Activated B cell treated with CpG ODN at 0.5 μM for 24 hours (primary cell): ENCODE data around the gene TGFBR1. TPM values are rescaled to one million over a fixed set of nuclear protein-coding genes. Genes with fewer than 3 reads are reported as not detected.

Experiments used
- ATAC-seq: fragments of 200-7000 bp; cut with Tn5 transposase; one replicate; pipeline ENCODE4 v1.10.0; 2021; ENCODE audit warnings: low read depth, mild to moderate bottlenecking, moderate library complexity
- CTCF ChIA-PET: fragments of 350-600 bp; sonication (Branson Sonifier 250); formaldehyde crosslinking; loops from one replicate; lab custom pipeline; 2021; ENCODE audit warnings: antibody characterized with exemption; lab: Charles Lee
- POLR2A ChIA-PET: fragments of 350-600 bp; sonication (Branson Sonifier 250); formaldehyde crosslinking; loops from one replicate; lab custom pipeline; 2021; ENCODE audit warnings: antibody characterized with exemption; lab: Charles Lee
- DNase-seq: peaks from one replicate; pipeline ENCODE4 v3.0.0; 2022
- H3K27ac Mint-ChIP-seq: one replicate; pipeline ENCODE4 v1.8.0; 2020; ENCODE audit warnings: mixed read lengths
- H3K27me3 Mint-ChIP-seq: one replicate; pipeline ENCODE4 v1.8.0; 2021; ENCODE audit warnings: mixed read lengths
- H3K36me3 Mint-ChIP-seq: one replicate; pipeline ENCODE4 v1.8.0; 2021; ENCODE audit warnings: low read depth, mixed read lengths
- H3K4me1 Mint-ChIP-seq: one replicate; pipeline ENCODE4 v1.8.0; 2021; ENCODE audit warnings: mixed read lengths
- H3K4me3 Mint-ChIP-seq: one replicate; pipeline ENCODE4 v1.8.0; 2020; ENCODE audit warnings: mild to moderate bottlenecking, mixed read lengths
- H3K9me3 Mint-ChIP-seq: one replicate; pipeline ENCODE4 v1.8.0; 2020; ENCODE audit warnings: mixed read lengths
- CTCF ChIP-seq: fragments of 200-600 bp; IDR thresholded peaks from one replicate; pipeline ENCODE4 v1.8.0; 2022; ENCODE audit warnings: antibody characterized with exemption, mild to moderate bottlenecking
- intact Hi-C: fragments of 100-400 bp; cut with micrococcal nuclease; formaldehyde crosslinking; loops from one replicate; pipeline ENCODE4 v1.15.1; 2024
- total RNA-seq: library from RNA; stranded (reverse); gene quantifications from 2 replicates; pipeline ENCODE4 v1.2.3, GENCODE V29; 2022

The TGFBR1 gene
- total RNA-seq, 1 donor from 2014 or later, result 65.3 TPM

GRCh38 chr9:99140685-99141314 lies 35.9 kb downstream of the TGFBR1 start:
- H3K9me3 Mint-ChIP-seq, result no peaks in the 10 kb centered on the region
- H3K27me3 Mint-ChIP-seq, result no peaks in the 10 kb centered on the region
- H3K4me1 Mint-ChIP-seq, result peaks cover 27% of the 10 kb centered on the region
- ATAC-seq (peak; percentile 86), DNase-seq (no peak)
- intact Hi-C loops, result loop anchor here (1.0 kb wide), 4 partner anchors 36 to 292 kb away; no protein-coding TSS in a partner anchor
- ChIA-PET CTCF (interaction anchor here (0.7 to 11.8 kb wide), 24 partner anchors 9 to 1183 kb away, joined by 3 to 264 read pairs (median 4); partner anchors contain the start of gene TGFBR1), POLR2A (interaction anchor here (0.6 to 2.0 kb wide), 3 partner anchors 37 to 208 kb away, joined by 3 to 8 read pairs (median 4); partner anchors contain the start of gene TGFBR1)
- TF ChIP-seq CTCF, result peak; percentile 24
- no peak overlapping the region for H3K4me3 Mint-ChIP-seq
- H3K27ac Mint-ChIP-seq, result peak overlapping the region; percentile 9
- H3K36me3 Mint-ChIP-seq, result peaks cover 70% of the 10 kb centered on the region

- intact Hi-C loops, result no loop called here
- H3K27me3 Mint-ChIP-seq, result no peaks in the 10 kb centered on the region
- TF ChIP-seq CTCF, result no peak
- peaks cover 17% of the 10 kb centered on the region for H3K4me1 Mint-ChIP-seq
- DNase-seq (no peak), ATAC-seq (no peak)
- H3K9me3 Mint-ChIP-seq, result no peaks in the 10 kb centered on the region
- peaks cover 81% of the 10 kb centered on the region for H3K36me3 Mint-ChIP-seq
- ChIA-PET CTCF (interaction anchor here (1.0 to 11.8 kb wide), 12 partner anchors 15 to 869 kb away, joined by 3 to 264 read pairs (median 10); partner anchors contain the start of gene TGFBR1), POLR2A (interaction anchor here (1.1 to 2.0 kb wide), 2 partner anchors 38 to 84 kb away, joined by 3 to 8 read pairs; partner anchors contain the start of gene TGFBR1)
- H3K4me3 Mint-ChIP-seq, result no peak overlapping the region
- H3K27ac Mint-ChIP-seq, result no peak overlapping the region
Observed at GRCh38 chr9:99141849-99142248, 36.9 kb downstream of the TGFBR1 start.

- Mint-ChIP-seq H3K27me3 (no peaks in the 10 kb centered on the region), H3K27ac (no peak overlapping the region), H3K36me3 (peaks cover 85% of the 10 kb centered on the region), H3K4me1 (peaks cover 13% of the 10 kb centered on the region), H3K9me3 (no peaks in the 10 kb centered on the region), H3K4me3 (no peak overlapping the region)
- POLR2A ChIA-PET, result interaction anchor here (1.1 kb wide), 1 partner anchor 84 kb away, joined by 3 read pairs; no protein-coding TSS in a partner anchor
- no peak for ATAC-seq
- no peak for TF ChIP-seq CTCF
- intact Hi-C loops, result no loop called here
- no peak for DNase-seq
- CTCF ChIA-PET, result interaction anchor here (1.2 to 11.8 kb wide), 7 partner anchors 42 to 869 kb away, joined by 3 to 264 read pairs (median 22); no protein-coding TSS in a partner anchor
Observed at GRCh38 chr9:99142275-99142674, 37.4 kb downstream of the TGFBR1 start.

- peaks cover 88% of the 10 kb centered on the region for H3K36me3 Mint-ChIP-seq
- no peaks in the 10 kb centered on the region for H3K9me3 Mint-ChIP-seq
- ChIA-PET CTCF (interaction anchor here (9.8 to 11.8 kb wide), 2 partner anchors 146 to 168 kb away, joined by 128 to 264 read pairs; no protein-coding TSS in a partner anchor), POLR2A (no interaction called here)
- no peaks in the 10 kb centered on the region for H3K27me3 Mint-ChIP-seq
- no peak overlapping the region for H3K27ac Mint-ChIP-seq
- DNase-seq, result no peak
- H3K4me1 Mint-ChIP-seq, result peaks cover 6% of the 10 kb centered on the region
- no peak for ATAC-seq
- intact Hi-C loops, result no loop called here
- TF ChIP-seq CTCF, result no peak
- no peak overlapping the region for H3K4me3 Mint-ChIP-seq
Observed at GRCh38 chr9:99143655-99144054, 38.7 kb downstream of the TGFBR1 start.

- Mint-ChIP-seq H3K36me3 (peaks cover 89% of the 10 kb centered on the region), H3K9me3 (no peaks in the 10 kb centered on the region)
- intact Hi-C loops, result no loop called here
Observed at GRCh38 chr9:99144966-99145365, 40.1 kb downstream of the TGFBR1 start.

More at GRCh38 chr9:99144966-99145365, 40.1 kb downstream of the TGFBR1 start:
- CTCF ChIA-PET, result no interaction called here
- Mint-ChIP-seq H3K27me3 (no peaks in the 10 kb centered on the region), H3K4me3 (no peak overlapping the region), H3K4me1 (peaks cover 6% of the 10 kb centered on the region), H3K27ac (no peak overlapping the region)
- POLR2A ChIA-PET, result no interaction called here
- no peak for ATAC-seq
- DNase-seq, result no peak
- TF ChIP-seq CTCF, result no peak
